Islet of Langerhans (tissue), 1 donor: Measurements from ENCODE around the gene GALNT4.

Experiments
- FAIRE-seq: peaks from one replicate; lab custom pipeline; 2011; peaks lifted over from hg19 to GRCh38; lab: Jason Lieb, UNC

The GALNT4 gene

DNA sequence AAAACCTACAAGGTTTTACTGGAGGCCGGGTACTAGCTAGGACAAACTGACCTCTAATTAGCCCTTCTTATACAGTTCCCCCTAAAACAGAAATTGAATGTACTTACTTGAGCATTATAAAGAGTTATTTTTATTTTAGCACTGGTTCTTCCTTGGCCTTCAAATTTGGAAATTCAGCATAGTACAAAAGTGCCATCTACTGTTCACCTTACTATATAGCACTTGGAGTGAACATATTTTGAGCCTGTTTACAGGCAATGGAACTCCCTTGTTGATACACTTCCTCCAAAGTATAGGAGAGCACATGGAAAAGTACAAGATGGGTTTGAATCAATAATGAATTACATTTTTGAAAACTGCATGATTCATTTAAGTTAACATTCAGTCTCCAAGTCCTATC is 5.1 kb upstream of the GALNT4 start:
- FAIRE-seq = peak; percentile 72

DNA sequence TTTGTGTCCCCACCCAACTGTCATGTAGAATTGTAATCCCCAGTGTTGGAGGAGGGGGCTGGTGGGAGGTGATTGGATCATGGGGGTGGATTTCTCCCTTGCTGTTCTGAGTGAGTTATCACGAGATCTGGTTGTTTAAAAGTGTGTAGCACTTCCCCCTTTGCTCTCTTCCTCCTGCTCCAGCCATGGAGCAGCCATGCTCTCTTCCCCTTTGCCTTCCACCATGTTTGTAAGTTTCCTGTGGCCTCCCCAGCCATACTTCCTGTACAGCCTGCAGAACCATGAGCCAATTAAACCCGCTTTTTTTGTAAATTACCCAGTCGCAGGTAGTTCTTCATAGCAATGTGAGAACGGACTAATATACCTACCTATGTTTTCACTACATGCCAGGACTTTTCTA is 3.8 kb upstream of the GALNT4 start:
- no peak for FAIRE-seq

DNA sequence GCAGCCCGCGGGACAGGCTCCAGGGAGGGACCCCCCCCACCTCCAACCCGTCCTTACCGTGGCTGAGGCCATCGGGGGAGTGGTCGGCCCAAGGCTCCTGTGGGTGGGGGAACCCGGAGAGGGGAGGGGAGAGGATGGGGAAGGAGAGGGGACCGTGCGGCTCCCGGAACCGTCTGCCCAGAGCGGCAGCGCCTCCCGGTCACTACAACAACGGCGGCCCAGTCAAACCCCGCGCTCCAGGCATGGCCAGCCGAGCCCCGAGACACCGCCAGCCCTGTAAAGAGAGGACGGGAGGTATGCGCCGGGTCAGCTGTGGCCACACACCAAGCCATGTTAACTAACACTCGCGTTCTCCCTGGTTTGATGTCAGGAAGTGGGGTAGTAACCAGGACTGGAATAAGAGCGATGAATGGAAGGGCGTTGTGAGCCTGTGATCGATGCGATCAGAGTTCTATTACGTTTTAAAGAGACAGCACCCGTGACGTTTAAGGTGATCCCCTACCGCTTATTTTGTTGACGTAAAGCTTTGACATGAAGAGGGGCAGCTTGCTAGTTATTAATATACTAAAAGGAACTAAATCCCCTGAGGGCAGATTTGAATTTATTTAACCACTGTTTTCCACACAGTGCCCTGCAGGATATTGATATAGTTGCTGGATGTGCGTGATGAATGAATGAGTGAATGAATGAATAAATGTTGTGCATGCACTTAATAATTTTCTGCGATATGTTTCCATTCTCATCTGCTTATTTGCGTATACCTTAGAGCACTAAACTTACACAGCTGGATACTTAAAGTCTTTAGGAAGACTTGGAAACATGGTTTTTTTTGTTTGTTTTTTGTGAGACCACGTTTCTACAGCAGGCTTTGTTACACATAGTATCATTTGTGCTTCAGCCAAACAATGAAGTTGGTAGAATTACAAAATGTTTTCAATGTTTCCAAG is 1.5 kb upstream of the GALNT4 start, which contains the start of gene POC1B:
Gene POC1B, minus strand, starts transcription at position 224 of the 947 bp plus-strand sequence. Its CDS starts 152 bp downstream, at position 72.
- FAIRE-seq = peak; percentile 53

DNA sequence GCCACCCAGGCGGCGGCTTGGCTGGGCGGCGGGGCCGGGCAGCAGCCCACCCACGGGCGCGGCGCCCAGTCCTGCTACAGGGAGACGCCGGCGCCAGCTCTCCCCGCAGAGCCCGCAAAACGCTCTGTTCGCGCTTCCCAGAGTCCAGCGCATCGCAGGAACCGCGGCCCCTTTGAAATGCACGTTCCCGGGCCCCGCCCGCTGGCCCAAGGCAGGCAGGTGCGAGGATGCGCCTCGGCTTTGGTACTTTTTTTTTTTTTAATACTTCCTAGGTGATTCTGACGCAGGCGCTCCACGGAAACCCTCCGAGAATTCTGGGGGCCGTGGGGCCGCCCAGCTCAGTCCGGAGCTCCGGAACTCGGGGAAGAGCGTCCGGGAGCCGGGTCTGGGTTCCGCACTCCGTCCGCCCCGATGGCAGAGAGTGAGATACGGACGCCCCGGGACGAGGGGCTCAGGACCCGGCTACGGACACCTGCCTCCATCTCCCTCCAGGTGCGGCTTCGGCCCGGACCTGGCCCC is 768 bp upstream of the GALNT4 start:
- FAIRE-seq = no peak

DNA sequence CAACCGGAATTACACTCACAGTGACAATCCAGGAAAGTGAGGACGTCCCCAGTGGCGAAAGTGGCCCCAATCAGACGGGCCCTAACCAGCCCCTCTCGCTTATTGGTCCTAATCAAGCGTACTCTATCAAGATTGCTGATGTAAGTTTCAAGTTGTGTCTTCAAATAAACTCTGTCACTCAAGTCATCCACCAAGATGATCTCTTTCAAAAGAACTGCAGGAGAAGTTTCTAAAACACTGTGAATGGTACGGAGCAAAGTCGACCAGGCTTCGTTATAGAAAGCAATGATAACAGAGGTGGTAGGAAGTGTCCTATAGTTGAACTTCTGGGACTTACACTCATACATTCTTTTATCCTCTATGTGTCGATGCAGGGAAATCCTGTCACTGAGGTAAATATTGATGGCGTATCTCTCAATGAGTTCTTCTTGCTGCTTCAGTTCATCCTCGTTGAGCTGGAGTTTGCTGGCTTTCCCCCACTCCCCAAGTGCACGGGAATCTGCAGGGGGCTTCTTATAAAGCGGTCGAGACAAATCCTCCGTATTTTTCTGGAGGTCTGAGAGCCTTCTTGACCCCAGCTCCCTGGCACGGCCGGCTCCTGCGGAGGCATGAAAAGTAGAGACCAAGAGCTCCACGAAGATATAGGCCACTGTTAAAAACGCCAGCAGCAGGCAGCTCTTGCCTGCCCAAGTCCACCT is 604 bp downstream of the GALNT4 start:
- no peak for FAIRE-seq

DNA sequence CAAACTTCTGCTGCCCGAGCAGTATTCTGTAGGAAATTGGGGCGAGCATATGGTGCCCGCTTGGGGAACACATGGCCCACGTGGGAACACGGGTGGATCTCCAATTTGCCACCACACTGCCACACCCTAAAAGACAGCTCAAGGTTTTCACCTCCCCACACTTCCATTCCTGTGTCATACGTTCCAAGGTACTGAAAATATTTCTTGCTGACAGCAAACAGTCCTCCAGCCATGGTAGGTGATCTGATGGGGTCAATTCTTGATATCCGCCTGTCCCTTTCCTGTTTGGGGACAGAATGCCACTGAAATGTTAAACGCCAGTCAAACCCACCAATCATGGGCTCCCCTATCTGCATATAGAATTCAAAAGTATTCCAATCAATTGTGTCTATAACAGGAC is 1.2 kb downstream of the GALNT4 start:
- FAIRE-seq = no peak

DNA sequence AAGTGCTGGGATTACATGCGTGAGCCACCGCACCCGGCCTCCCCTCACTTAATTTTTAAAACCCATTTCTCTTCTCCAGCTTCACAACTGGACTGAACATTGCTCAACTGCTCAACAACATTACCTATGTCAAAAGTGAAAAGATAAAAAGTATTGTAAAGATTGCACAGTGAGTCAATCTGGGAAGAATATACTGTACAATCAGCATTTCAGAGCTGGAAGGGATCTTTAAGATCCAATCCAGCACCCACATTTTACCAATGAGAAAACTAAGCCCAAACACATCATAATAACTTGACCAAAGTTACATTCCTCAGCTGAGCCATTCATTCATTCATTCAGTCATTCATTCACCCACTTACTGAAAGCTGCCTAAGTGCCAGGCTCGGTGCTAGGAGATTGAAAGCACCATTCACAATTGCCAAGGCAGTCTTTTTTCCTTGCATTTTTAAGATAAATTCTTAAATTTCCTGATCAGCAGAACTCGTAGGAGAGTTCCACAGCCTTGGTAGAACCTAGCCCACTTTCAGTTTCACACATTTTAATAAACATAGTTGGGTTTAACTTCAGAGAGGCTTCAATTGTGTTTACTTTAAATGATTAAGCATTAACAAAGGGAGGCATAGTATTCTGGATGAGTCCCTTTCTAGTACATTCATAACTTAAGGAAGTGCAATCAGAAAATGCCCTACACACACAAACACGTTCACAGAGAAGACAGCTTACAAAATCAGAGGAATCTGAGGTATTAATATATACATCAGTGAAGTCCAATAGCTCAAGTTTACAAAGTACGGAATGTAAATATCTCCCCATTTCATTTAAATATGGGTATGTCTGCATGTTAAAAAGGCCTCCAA is 3.0 kb downstream of the GALNT4 start:
- FAIRE-seq = no peak

DNA sequence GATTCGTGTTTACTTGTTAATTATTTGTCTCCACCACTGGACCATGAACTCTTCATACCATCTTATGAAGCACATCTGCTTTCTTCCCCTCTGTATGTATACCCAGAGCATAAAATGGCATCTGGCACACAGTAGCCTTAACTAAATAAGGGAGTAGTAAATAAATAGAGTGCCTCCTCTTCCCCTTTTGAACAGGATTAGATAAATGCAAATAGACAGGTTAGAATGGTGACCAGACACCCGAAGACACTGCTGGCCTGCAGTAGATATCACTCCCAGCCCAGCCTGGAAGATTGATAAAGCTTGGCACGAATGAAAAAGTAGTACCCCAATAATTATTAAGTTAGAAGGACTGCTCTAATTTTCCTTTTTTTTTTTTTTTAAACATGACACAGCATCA is 6.9 kb downstream of the GALNT4 start:
- no peak for FAIRE-seq

DNA sequence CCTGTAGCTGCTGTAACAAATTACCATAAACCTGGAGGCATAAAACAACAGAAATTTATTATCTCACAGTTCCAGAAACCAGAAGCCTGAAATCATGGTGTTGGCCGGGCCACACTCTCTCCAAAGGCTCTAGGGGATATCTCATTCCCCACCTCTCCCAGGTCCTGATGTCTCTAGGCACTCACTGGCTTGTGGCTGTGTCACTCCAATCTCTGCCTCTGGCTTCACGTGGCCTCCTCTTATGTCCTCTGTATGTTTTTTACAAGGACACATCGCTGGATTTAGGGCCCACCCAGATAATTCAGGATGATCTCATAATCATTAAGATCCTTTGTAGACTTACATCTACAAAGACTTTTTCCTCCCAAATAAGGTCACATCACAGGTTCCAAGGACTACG is 8.0 kb downstream of the GALNT4 start:
- no peak for FAIRE-seq

DNA sequence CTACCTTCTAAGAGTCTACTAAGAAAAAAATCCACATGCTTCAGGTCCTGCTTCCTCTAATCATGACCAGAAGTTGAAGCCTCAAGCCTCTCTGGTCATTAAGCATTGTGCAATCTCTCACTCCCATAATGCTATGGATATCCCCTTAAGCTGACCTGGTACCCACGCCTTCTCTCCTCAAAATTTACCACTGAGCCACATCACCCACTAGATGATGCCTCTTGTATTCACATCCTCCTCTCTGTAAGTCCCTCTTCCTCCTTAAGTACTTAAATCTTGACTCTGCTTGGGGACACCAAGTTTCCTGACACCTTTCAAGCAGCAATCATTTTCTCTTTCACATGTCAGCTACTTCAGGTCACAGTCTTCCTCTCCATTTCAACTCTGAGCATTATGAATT is 9.8 kb downstream of the GALNT4 start:
- no peak for FAIRE-seq

DNA sequence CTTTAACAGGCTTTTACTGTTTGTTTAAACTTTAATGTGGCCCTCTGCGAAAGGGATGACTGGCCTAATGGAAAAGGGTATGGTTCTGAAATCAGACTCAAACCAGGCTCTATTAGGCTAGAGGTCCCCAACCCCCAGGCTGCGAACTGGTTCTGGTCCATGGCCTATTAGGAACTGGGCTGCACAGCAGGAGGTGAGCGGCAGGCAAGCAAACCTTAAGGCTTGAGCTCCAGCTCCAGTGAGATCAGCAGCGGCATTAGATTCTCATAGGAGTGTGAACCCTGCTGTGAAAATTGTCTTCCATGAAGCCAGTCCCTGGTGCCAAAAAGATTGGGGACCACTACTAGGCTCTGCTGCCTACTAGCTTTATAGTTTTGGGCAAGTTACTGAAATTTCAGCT is 11.1 kb downstream of the GALNT4 start:
- FAIRE-seq = no peak

DNA sequence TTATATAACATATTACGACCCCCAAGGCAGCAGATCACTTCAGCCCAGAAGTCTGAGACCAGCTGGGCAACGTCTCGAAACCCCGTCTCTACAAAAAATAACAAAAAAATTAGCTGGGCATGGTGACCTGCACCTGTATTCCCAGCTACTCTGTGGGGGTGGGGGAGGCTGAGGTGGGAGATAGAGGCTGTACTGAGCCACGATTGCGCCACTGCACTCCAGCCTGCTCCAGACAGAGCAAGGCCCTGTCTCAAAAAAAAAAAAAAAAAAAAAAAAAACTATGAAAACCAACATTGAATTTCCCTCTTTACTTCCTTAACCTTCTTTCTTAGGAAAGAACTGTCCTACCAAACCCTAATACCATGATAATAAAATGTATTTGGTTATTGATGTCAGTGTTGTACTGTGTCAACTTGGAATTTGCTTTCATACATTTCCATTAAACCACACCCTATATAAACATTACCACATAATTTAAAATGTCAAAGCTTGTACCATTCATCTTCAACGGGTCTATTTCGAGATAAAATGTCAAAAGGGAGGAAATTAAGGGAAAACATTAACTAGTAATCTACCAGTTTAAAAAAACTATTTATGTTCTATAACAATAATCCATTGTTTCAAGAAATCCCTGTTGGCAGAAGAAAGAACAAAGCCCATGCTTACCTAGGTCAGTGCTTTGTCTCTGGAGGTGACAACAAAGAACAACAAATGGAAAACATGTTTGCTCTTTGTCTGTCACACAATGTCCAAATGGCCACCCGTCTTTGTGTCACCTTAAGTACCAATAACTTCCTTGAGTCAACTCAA is 17.4 kb downstream of the GALNT4 start:
- no peak for FAIRE-seq

DNA sequence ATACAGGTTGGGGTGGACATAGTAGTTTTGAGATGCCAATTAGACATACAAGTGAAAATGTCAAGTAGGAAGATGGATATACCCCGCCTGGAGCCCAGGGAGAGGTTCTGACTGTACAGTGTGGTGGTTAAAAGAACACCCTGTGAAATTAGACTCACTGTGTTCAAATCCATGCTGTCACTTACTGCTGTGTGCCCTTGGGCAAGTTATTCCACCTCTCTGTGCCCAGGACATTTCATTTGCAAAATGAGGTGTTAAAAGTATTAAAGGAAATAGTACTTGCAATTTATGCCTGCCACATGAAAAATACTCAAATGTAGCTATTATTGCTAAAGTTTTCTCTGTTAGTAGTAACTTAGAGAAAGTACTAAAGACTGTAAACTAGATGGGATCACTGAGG is 18.5 kb downstream of the GALNT4 start:
- no peak for FAIRE-seq

DNA sequence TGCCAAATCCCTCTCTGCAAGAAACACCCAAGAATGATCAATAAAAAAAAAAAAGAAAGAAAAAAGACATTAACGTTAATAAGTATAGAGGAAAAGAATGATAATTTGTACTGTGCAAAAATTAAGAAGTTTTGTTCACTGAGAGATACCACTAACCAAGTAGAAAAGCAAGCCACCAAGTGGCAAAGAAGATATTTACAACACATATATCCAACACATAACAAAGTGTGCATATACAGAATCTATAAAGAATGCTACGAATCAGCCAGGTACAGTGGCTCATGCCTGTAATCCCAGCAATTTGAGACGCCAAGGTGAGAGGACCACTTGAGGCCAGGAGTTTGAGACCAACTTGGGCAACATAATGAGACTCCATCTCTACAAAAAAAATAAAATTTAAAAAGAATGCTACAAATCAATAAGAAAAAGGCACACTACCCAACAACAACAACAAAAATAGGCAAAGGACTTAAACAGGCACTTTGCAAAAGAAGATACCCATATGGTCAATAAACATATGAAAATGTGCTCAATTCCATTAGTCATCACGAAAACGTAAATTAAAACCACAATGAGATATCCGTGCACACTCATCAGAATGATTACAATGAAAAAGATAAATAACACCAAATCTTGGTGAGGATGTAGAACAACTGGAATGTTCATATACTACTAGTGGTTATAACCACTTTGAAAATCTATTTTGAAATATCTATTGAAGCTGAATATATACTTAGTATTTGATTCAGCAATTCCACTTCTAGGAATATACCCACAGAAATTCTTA is 19.8 kb downstream of the GALNT4 start:
- no peak for FAIRE-seq

DNA sequence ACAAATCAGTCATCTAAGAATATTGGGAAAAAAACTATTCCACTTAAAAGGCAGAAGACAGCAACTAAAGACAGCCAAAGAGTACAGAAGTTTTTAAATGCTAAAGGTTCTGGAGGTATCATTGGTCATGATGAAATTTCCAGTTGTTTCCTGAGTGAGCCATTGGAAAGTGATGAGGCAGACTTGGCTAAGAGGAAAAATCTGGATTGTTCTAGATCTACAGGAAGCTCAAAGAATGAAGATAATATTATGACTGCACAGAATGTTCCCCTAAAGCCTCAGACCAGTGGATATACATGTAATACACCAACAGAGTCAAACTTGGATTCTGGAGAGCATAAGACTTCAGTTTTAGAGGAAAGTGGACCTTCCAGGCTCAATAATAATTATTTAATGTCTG is 22.8 kb downstream of the GALNT4 start:
- FAIRE-seq = no peak

DNA sequence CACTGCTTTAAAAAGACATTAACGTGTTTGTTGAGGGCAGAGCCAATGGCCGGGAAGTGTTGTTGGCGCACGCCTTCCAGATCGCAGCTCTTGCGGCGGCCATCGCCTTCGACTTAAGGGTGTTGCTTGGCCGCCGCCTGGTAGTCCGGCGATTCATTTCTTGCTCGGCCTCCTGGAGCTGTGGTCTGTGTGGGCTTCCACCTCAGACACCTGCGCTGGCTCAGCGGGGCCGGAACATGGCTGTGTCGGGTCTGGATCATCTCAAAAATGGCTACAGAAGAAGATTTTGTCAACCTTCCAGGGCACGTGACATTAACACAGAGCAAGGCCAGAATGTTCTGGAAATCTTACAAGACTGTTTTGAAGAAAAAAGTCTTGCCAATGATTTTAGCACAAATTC is 24.7 kb downstream of the GALNT4 start:
- no peak for FAIRE-seq

DNA sequence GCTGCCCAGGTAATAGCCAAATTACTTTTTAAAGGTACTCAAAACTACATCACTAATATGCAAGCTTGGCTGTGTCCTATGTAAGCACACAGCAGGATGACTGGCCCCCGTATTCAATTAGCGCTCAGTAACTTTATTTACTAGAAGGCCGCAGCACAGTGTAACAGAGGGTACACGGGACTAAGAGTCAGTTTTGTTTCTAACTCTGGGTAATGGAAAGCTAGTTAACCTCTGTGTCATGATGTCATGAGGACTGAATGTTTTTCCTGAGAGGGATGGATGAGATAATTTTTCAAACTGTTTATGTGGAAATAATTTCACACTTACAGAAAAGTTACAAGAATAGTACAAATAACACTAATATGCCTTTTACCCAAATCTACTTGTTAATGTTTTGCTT is 27.1 kb downstream of the GALNT4 start:
- no peak for FAIRE-seq

DNA sequence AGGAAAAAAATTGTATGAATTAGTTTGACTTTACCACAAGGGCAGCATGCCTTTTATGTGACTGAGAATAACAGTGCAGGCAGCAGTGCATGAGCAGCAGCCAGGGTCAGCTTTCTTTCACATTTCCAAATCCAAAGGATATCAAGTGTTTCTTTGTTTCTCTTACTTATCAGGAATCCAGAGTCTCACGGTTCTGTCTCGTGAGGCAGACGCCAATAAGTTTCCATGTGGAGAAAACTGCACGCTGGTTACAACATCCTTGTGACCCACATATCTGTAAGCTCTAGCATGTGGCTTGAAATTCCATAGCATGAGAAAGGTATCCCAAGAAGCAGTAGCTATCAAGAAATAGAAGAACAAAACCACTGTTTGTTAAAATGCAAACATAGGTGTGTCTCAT is 27.6 kb downstream of the GALNT4 start:
- FAIRE-seq = no peak

DNA sequence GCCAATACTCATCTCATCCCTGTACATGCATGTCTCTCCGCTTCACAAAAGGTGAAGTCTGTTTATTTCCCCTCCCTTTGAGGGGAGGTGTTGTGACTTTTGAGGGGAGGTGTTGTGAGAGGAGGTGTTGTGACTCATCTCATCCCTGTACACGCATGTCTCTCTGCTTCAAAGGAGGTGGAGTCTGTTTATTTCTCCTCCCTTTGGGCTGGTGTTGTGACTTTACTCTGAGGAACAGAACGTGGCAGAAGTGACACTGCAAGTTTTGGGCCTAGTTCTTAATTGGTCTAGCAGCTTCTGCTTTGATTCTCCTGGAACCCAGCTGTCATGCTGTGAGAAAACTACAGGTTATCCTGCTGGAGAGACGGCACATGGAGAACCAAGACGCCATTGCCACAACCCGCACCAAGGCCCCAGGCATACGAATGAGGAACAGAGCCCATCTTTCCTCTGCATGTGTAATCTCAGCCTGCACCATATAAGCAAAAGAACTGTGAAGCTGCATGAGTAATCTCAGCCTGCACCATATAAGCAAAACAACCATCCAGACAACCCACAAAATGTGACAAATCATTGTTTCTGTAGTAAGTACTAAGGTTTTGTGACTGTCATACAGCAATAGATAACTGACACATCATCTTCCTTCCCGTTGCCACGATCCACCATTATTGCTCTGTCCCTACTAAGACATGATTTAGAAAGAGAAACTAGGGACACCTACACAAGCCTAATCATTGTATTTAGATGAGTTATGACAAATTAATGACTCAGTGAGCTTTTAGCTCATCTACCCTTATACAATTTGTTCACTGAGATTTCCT is 30.0 kb downstream of the GALNT4 start:
- FAIRE-seq = no peak
